Right cardiac atrium (tissue), 5 donors: ENCODE measurements around the gene LCN6. TPM values are rescaled to one million over a fixed set of nuclear protein-coding genes. Genes with fewer than 3 reads are reported as not detected.
A peak's percentile ranks its signal among the peaks of the same experiment; 100 is the strongest.

Experiments used
- ATAC-seq, 2 donors: fragments of 200-7000 bp; cut with Tn5 transposase; one replicate each; pipeline versions ENCODE4 v1.8.0 to v1.9.1; 2020; ENCODE audit warnings: moderate library complexity in 2 of 2, mild to moderate bottlenecking in 1 of 2
- DNase-seq, 3 donors: peaks; one replicate each; pipeline ENCODE4 v3.0.0-alpha.2; 2020
- H3K27ac ChIP-seq: one replicate; pipeline ENCODE4 v1.5.1; 2013; ENCODE audit warnings: mild to moderate bottlenecking, low read length, control low read depth, moderate library complexity
- H3K27me3 ChIP-seq: one replicate; pipeline ENCODE4 v1.6.1; 2013; ENCODE audit not compliant: control insufficient read depth, insufficient read depth
- H3K4me1 ChIP-seq: one replicate; pipeline ENCODE4 v1.6.1; 2013; ENCODE audit warnings: low read length; ENCODE audit not compliant: control insufficient read depth, insufficient read depth
- H3K4me3 ChIP-seq: one replicate; pipeline ENCODE4 v1.5.1; 2013; ENCODE audit warnings: low read length, control low read depth
- H3K9me3 ChIP-seq: one replicate; pipeline ENCODE4 v1.6.1; 2013; ENCODE audit warnings: low read length; ENCODE audit not compliant: control insufficient read depth
- WGBS: extraction: QIAGEN DNeasy Blood & Tissue Kit; methylation state at CpG from one replicate; pipeline ENCODE4 v1.1.7; 2013; 5-methylcytosine and 5-hydroxymethylcytosine counted together
- intact Hi-C, 4 donors: fragments of 100-400 bp; cut with DNase I; formaldehyde crosslinking; loops; one replicate each; pipeline versions ENCODE4 v1.11.0 to v1.14.0; 2022 to 2023
- polyA plus RNA-seq: library from polyadenylated mRNA; stranded (reverse); fragments of 200-250 nt; gene quantifications from one replicate; pipeline ENCODE4 v1.2.3, GENCODE V29; 2013
- total RNA-seq, 4 donors: library from RNA; stranded (reverse); fragmentation: NEBNext Ultra II Directional; extraction: Animal tissue kit (Norgen Biotek cat#: 25700); gene quantifications; one replicate each; pipeline ENCODE4 v1.2.1, GENCODE V29; 2021
- donor health status: healthy with polysubstance abuse.
- donor health status: DM: no; HTN: yes; CAD: no.
- donor health status: DM: no; HTN: no; CAD: no.
- donor health status: DM: no; HTN: yes; CAD: no; lungs with severe emphysema.
- donor health status: DM: yes; HTN: yes; CAD: no.

LCN6 gene
- total and polyA plus RNA-seq, 5 donors: 8.3 to 41.0 (median 22.8) TPM

DNA sequence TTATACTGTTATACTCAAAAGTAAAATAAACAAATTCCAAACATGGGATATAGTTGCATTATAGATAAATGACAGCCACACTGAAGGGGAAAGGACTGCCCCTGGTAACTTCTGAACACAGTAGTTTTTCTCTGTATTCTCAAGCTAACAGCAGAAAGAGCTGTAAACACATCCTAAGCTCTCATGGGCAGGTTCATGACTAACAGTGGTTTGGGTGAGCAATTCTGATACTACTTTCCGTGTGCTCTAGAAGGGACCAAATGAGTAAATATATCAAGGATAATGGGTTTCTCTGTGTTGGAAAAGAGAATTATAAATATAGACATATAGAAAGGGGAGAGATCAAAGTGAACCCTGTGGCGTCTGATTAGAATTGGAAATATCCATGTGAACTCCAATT, 2.2 kb upstream of the LCN6 start:
- intact Hi-C loops: no loop called here
- H3K27ac ChIP-seq: no peak overlapping the region
- WGBS: 65% methylated on average over 2 of the region's 2 CpGs
- no peaks in the 10 kb centered on the region for H3K9me3 ChIP-seq
- DNase-seq (no peak), ATAC-seq (no peak)
- H3K4me1 ChIP-seq: no peaks in the 10 kb centered on the region
- H3K4me3 ChIP-seq: no peak overlapping the region
- no peaks in the 10 kb centered on the region for H3K27me3 ChIP-seq

DNA sequence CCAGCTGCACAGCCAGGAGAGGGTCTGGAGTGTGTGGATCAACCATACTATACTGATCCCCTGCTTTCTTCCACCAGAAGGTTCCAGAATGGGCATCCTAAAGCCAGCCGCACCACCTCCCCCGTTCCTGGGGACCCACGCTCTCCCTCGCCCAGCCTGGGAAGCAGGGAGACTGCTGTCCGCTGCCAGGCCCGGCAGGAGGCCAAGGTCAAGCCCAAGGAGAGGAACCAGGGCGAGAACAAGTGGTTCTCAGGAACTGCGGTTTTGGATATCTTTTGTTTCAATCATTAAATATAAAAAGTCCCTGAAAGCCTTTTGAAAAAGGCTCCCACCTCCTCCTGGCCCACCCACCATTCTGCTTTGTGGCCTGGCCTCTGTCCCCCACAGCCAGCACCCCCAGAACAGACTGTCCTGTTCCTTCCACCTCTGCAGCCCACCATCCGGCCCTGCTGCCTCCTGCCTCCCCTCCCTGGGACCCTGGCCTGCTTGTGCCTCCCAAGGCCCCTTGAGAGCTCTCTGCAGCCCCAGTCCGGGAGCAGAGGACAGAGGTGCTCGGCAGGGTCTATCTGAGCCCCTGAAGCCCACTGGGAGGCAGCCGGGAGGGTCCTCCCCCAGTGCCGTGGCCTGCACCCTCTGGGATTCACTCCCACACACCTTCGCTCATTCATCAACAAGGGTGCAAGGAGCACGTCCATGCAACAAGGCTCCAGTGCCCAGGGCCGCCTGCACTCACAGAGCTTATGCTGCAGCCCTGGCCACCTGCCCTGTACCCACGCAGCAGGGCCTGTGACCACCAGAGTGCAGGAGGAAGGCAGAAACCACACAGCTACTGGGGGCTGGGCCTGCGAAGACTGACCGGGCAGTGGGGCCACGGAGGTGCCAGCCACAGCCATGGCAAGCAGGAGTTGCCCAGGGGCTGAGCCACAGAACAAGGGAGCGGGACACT, 614 bp upstream of the LCN6 start:
- DNase-seq: peak in 2 of 3 donors; percentile 76 to 79
- H3K4me3 ChIP-seq: no peak overlapping the region
- WGBS: 65% methylated on average over 21 of the region's 21 CpGs

GRCh38 chr9:136747161-136748060, 914 bp downstream of the LCN6 start:
- H3K4me3 ChIP-seq: no peak overlapping the region
- no peak for ATAC-seq
- peak in 2 of 3 donors; percentile 33 to 40 for DNase-seq
- intact Hi-C loops: no loop called here
- H3K27ac ChIP-seq: no peak overlapping the region
- H3K27me3 ChIP-seq: no peaks in the 10 kb centered on the region
- no peaks in the 10 kb centered on the region for H3K9me3 ChIP-seq
- no peaks in the 10 kb centered on the region for H3K4me1 ChIP-seq
- 90% methylated on average over 22 of the region's 22 CpGs for WGBS

More for the DNA sequence above, 614 bp upstream of the LCN6 start:
- peak; percentile 16 to 25 for ATAC-seq
- Histone ChIP-seq H3K4me1 (no peaks in the 10 kb centered on the region), H3K9me3 (no peaks in the 10 kb centered on the region), H3K27me3 (no peaks in the 10 kb centered on the region), H3K27ac (peak overlapping the region; percentile 40)
- intact Hi-C loops: no loop called here

DNA sequence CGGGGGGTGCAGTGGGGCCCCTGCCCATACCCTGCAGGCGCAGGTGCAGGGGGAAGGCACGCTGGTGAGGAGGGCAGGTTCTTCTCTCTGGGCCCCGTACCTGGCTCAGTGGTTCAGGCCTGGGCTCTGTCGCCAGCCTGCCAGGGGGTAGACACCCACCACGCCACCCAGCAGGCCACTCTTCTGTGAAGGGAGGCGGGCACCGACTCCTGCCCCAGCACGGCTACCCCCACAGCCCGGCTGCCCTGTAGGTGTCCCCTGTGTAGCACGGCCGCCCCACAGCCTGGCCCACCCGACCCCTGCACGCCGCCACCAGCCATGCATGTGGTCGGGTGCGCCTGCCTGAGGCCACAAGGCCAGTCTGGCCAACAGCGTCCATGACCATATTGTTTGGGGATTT, 1.7 kb downstream of the LCN6 start:
- Histone ChIP-seq H3K4me3 (no peak overlapping the region), H3K9me3 (no peaks in the 10 kb centered on the region), H3K4me1 (no peaks in the 10 kb centered on the region), H3K27ac (no peak overlapping the region), H3K27me3 (no peaks in the 10 kb centered on the region)
- peak in 1 of 2 donors; percentile 1 for ATAC-seq
- peak in 2 of 3 donors; percentile 46 to 66 for DNase-seq
- WGBS: 93% methylated on average over 18 of the region's 18 CpGs
- intact Hi-C loops: no loop called here

GRCh38 chr9:136746155-136746490, 2.2 kb downstream of the LCN6 start:
- Histone ChIP-seq H3K4me3 (no peak overlapping the region), H3K27me3 (no peaks in the 10 kb centered on the region)

DNA sequence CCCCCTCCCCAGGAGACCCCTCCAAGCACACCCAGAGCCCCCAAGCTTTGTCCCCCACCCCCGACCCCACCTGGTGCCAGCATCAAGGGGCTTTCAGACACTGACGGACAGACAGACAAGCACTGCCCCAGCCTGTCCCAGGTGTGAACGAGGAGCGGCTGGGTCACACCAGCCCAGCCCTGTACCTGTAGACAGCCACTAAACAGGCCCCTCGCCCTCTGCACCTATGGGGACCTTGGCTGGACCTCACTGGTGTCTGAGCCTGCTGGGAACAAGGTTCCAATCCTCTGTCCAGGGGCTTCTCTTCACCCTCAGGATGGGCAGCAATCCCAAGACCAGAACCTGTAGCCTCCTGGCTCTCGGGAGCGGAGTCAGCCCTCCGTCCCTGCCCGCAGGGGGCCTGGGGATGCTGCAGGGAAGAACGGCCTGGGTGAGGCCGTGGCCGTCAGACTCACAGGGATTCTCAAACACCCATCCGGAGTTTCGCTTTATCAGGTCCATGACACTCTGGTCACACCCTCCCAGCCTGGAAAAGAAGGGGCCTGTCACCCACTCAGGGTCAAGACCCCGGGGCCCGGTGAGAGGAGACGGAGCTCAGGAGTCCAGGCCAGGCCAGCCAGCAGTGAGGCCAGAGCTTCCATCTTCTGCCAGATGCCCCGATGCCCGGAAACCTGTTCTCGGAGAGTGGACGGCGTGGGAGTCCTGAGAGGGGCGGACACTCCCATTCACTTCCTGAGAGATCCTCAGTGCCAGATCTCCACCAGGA, 2.8 kb downstream of the LCN6 start:
- no peaks in the 10 kb centered on the region for H3K27me3 ChIP-seq
- peak overlapping the region; percentile 22 for H3K4me3 ChIP-seq
- peak overlapping the region; percentile 28 for H3K27ac ChIP-seq
- intact Hi-C loops: no loop called here
- H3K9me3 ChIP-seq: no peaks in the 10 kb centered on the region
- DNase-seq (peak; percentile 53 to 74 (median 70)), ATAC-seq (peak; percentile 22 to 62)
- WGBS: 74% methylated on average over 23 of the region's 23 CpGs
- H3K4me1 ChIP-seq: peaks cover 2% of the 10 kb centered on the region

More at GRCh38 chr9:136746155-136746490, 2.2 kb downstream of the LCN6 start:
- WGBS: 72% methylated on average over 22 of the region's 22 CpGs
- no peak overlapping the region for H3K27ac ChIP-seq
- H3K4me1 ChIP-seq: peaks cover under 1% of the 10 kb centered on the region
- intact Hi-C loops: no loop called here
- no peaks in the 10 kb centered on the region for H3K9me3 ChIP-seq
- ATAC-seq (no peak), DNase-seq (no peak)

DNA sequence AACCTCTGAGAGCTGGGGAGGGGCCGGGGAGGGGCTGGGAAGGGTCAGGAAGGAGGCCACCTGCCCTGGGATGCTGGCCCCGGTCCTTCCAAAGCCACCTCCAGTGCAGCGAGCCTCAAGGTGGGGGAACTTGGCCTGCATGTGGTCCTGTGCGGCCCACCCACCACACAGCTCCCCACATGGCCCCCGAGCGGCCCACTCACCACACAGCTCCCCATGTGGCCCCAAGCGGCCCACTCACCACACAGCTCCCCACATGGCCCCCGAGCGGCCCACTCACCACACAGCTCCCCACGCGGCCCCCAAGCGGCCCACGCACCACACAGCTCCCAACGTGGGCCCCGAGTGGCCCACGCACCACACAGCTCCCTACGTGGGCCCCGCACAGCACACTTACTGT, 3.6 kb downstream of the LCN6 start:
- ATAC-seq (no peak), DNase-seq (no peak)
- no peak overlapping the region for H3K27ac ChIP-seq
- H3K4me1 ChIP-seq: peaks cover 2% of the 10 kb centered on the region
- WGBS: 91% methylated on average over 18 of the region's 18 CpGs
- no peaks in the 10 kb centered on the region for H3K27me3 ChIP-seq
- intact Hi-C loops: no loop called here
- H3K9me3 ChIP-seq: no peaks in the 10 kb centered on the region
- H3K4me3 ChIP-seq: no peak overlapping the region

- DNase-seq: peak in 2 of 3 donors; percentile 31 to 35
- peaks cover 2% of the 10 kb centered on the region for H3K4me1 ChIP-seq
- H3K27ac ChIP-seq: no peak overlapping the region
- no peaks in the 10 kb centered on the region for H3K27me3 ChIP-seq
- no peaks in the 10 kb centered on the region for H3K9me3 ChIP-seq
- ATAC-seq: no peak
- intact Hi-C loops: no loop called here
- WGBS: 91% methylated on average over 16 of the region's 16 CpGs
- H3K4me3 ChIP-seq: no peak overlapping the region
These were observed 4.6 kb downstream of the LCN6 start for GRCh38 chr9:136743639-136744211.

GRCh38 chr9:136742591-136743391, 5.5 kb downstream of the LCN6 start, which contains the start of gene LCN10:
LCN10 (minus strand) TSS chr9:136742940; CDS start chr9:136742903, 37 bp downstream.
- Histone ChIP-seq H3K4me1 (peaks cover 2% of the 10 kb centered on the region), H3K27ac (no peak within 1 kb of the TSS), H3K27me3 (no peaks in the 10 kb centered on the region), H3K9me3 (no peaks in the 10 kb centered on the region), H3K4me3 (no peak within 1 kb of the TSS)
- WGBS: 60% methylated on average over 25 of the region's 25 CpGs
- intact Hi-C loops: no loop called here
- no peak for ATAC-seq
- DNase-seq: no peak
